ENCODE data around the gene GABRB1.

Gene GABRB1

GRCh38 chr4:47106561-47106960, 75.2 kb downstream of the GABRB1 start:
- Histone ChIP-seq H3K4me2 (ENCODE audit: low read length) (no peak overlapping the region), H4K8ac (ENCODE audit: low read depth, low read length) (no peak overlapping the region), H3K79me1 (ENCODE audit: low read length) (no peaks in the 10 kb centered on the region), H3K36me3 (ENCODE audit: control insufficient read depth in 1 of 2, insufficient read depth in 2 of 2, low read length in 2 of 2) (no peaks in the 10 kb centered on the region), H3K4me1 (ENCODE audit: control insufficient read depth in 1 of 2, insufficient read depth in 2 of 2, low read length in 2 of 2) (no peaks in the 10 kb centered on the region), H3K4me3 (ENCODE audit: low read depth, low read length) (no peak overlapping the region), H4K12ac (ENCODE audit: low read depth, low read length) (no peak overlapping the region), H2BK5ac (ENCODE audit: low read depth, low read length, poor library complexity) (no peak overlapping the region), H3K4ac (ENCODE audit: low read depth, low read length) (no peak overlapping the region), H2AFZ (ENCODE audit: insufficient read depth, low read length, poor library complexity) (no peak overlapping the region), H3K14ac (ENCODE audit: low read length) (no peak overlapping the region), H3K27ac (ENCODE audit: low read depth, low read length) (no peak overlapping the region), H3K27me3 (ENCODE audit: insufficient read depth, low read length) (no peaks in the 10 kb centered on the region), H3K79me2 (ENCODE audit: control insufficient read depth, insufficient read depth, low read length, poor library complexity) (no peaks in the 10 kb centered on the region), H3K18ac (ENCODE audit: low read length) (no peak overlapping the region), H3K23ac (ENCODE audit: low read length) (no peak overlapping the region), H2BK12ac (ENCODE audit: low read length) (no peak overlapping the region), H3K9me3 (ENCODE audit: insufficient read depth, low read depth, low read length) (no peaks in the 10 kb centered on the region), H4K91ac (ENCODE audit: low read depth, low read length) (no peak overlapping the region), H2BK120ac (ENCODE audit: insufficient read depth, low read length, poor library complexity) (no peak overlapping the region), H2AK5ac (ENCODE audit: low read length) (no peak overlapping the region), H3K9ac (ENCODE audit: low read length) (no peak overlapping the region)
- WGBS (ENCODE audit: extremely low coverage, insufficient coverage, insufficient read length) = no CpG with 5 or more reads among the region's 1 CpG
- DNase-seq = no peak

GRCh38 chr4:47109379-47109778, 78.0 kb downstream of the GABRB1 start:
- Histone ChIP-seq H3K4me1 (ENCODE audit: control insufficient read depth in 1 of 2, insufficient read depth in 2 of 2, low read length in 2 of 2) (no peaks in the 10 kb centered on the region), H2BK12ac (ENCODE audit: low read length) (no peak overlapping the region), H3K14ac (ENCODE audit: low read length) (no peak overlapping the region), H3K9me3 (ENCODE audit: insufficient read depth, low read depth, low read length) (no peaks in the 10 kb centered on the region), H2AFZ (ENCODE audit: insufficient read depth, low read length, poor library complexity) (no peak overlapping the region), H2BK5ac (ENCODE audit: low read depth, low read length, poor library complexity) (no peak overlapping the region), H2AK5ac (ENCODE audit: low read length) (no peak overlapping the region), H3K4me2 (ENCODE audit: low read length) (no peak overlapping the region), H3K79me1 (ENCODE audit: low read length) (no peaks in the 10 kb centered on the region), H3K4ac (ENCODE audit: low read depth, low read length) (no peak overlapping the region), H2BK120ac (ENCODE audit: insufficient read depth, low read length, poor library complexity) (no peak overlapping the region), H4K91ac (ENCODE audit: low read depth, low read length) (no peak overlapping the region), H3K23ac (ENCODE audit: low read length) (no peak overlapping the region), H3K4me3 (ENCODE audit: low read depth, low read length) (no peak overlapping the region), H3K9ac (ENCODE audit: low read length) (no peak overlapping the region), H3K18ac (ENCODE audit: low read length) (no peak overlapping the region), H4K8ac (ENCODE audit: low read depth, low read length) (no peak overlapping the region), H4K12ac (ENCODE audit: low read depth, low read length) (no peak overlapping the region), H3K79me2 (ENCODE audit: control insufficient read depth, insufficient read depth, low read length, poor library complexity) (no peaks in the 10 kb centered on the region), H3K36me3 (ENCODE audit: control insufficient read depth in 1 of 2, insufficient read depth in 2 of 2, low read length in 2 of 2) (no peaks in the 10 kb centered on the region), H3K27me3 (ENCODE audit: insufficient read depth, low read length) (no peaks in the 10 kb centered on the region), H3K27ac (ENCODE audit: low read depth, low read length) (no peak overlapping the region)
- DNase-seq = no peak
- WGBS (ENCODE audit: extremely low coverage, insufficient coverage, insufficient read length) = no CpG with 5 or more reads among the region's 2 CpGs

GRCh38 chr4:47110546-47111132, 79.3 kb downstream of the GABRB1 start:
- H4K8ac ChIP-seq (ENCODE audit: low read depth, low read length) = no peak overlapping the region
- H3K9me3 ChIP-seq (ENCODE audit: insufficient read depth, low read depth, low read length) = no peaks in the 10 kb centered on the region
- H3K27me3 ChIP-seq (ENCODE audit: insufficient read depth, low read length) = no peaks in the 10 kb centered on the region
- no peak overlapping the region for H3K27ac ChIP-seq (ENCODE audit: low read depth, low read length)
- H3K4me1 ChIP-seq (ENCODE audit: control insufficient read depth in 1 of 2, insufficient read depth in 2 of 2, low read length in 2 of 2) = no peaks in the 10 kb centered on the region
- no peak overlapping the region for H3K14ac ChIP-seq (ENCODE audit: low read length)
- no peak overlapping the region for H3K4me2 ChIP-seq (ENCODE audit: low read length)
- H2AK5ac ChIP-seq (ENCODE audit: low read length) = no peak overlapping the region
- no peak overlapping the region for H2AFZ ChIP-seq (ENCODE audit: insufficient read depth, low read length, poor library complexity)
- no peaks in the 10 kb centered on the region for H3K79me2 ChIP-seq (ENCODE audit: control insufficient read depth, insufficient read depth, low read length, poor library complexity)
- no peak overlapping the region for H3K4ac ChIP-seq (ENCODE audit: low read depth, low read length)
- H2BK12ac ChIP-seq (ENCODE audit: low read length) = no peak overlapping the region
- no peak for DNase-seq
- H3K79me1 ChIP-seq (ENCODE audit: low read length) = no peaks in the 10 kb centered on the region
- H3K9ac ChIP-seq (ENCODE audit: low read length) = no peak overlapping the region
- no peak overlapping the region for H4K12ac ChIP-seq (ENCODE audit: low read depth, low read length)
- H3K36me3 ChIP-seq (ENCODE audit: control insufficient read depth in 1 of 2, insufficient read depth in 2 of 2, low read length in 2 of 2) = no peaks in the 10 kb centered on the region
- H3K23ac ChIP-seq (ENCODE audit: low read length) = no peak overlapping the region
- no CpG with 5 or more reads among the region's 1 CpG for WGBS (ENCODE audit: extremely low coverage, insufficient coverage, insufficient read length)
- H3K4me3 ChIP-seq (ENCODE audit: low read depth, low read length) = no peak overlapping the region
- H4K91ac ChIP-seq (ENCODE audit: low read depth, low read length) = no peak overlapping the region
- H2BK5ac ChIP-seq (ENCODE audit: low read depth, low read length, poor library complexity) = no peak overlapping the region
- H2BK120ac ChIP-seq (ENCODE audit: insufficient read depth, low read length, poor library complexity) = no peak overlapping the region
- no peak overlapping the region for H3K18ac ChIP-seq (ENCODE audit: low read length)

GRCh38 chr4:47118192-47118929, 87.0 kb downstream of the GABRB1 start:
- no peak overlapping the region for H3K14ac ChIP-seq (ENCODE audit: low read length)
- no peak overlapping the region for H3K23ac ChIP-seq (ENCODE audit: low read length)
- no CpG with 5 or more reads among the region's 3 CpGs for WGBS (ENCODE audit: extremely low coverage, insufficient coverage, insufficient read length)
- H3K4ac ChIP-seq (ENCODE audit: low read depth, low read length) = no peak overlapping the region
- H2BK120ac ChIP-seq (ENCODE audit: insufficient read depth, low read length, poor library complexity) = no peak overlapping the region
- no peaks in the 10 kb centered on the region for H3K4me1 ChIP-seq (ENCODE audit: control insufficient read depth in 1 of 2, insufficient read depth in 2 of 2, low read length in 2 of 2)
- DNase-seq = no peak
- no peak overlapping the region for H2AK5ac ChIP-seq (ENCODE audit: low read length)
- no peak overlapping the region for H3K4me2 ChIP-seq (ENCODE audit: low read length)
- H3K27me3 ChIP-seq (ENCODE audit: insufficient read depth, low read length) = no peaks in the 10 kb centered on the region
- no peak overlapping the region for H3K9ac ChIP-seq (ENCODE audit: low read length)
- H2AFZ ChIP-seq (ENCODE audit: insufficient read depth, low read length, poor library complexity) = no peak overlapping the region
- no peak overlapping the region for H4K12ac ChIP-seq (ENCODE audit: low read depth, low read length)
- H3K79me1 ChIP-seq (ENCODE audit: low read length) = no peaks in the 10 kb centered on the region
- no peak overlapping the region for H2BK12ac ChIP-seq (ENCODE audit: low read length)
- no peak overlapping the region for H3K27ac ChIP-seq (ENCODE audit: low read depth, low read length)
- H3K9me3 ChIP-seq (ENCODE audit: insufficient read depth, low read depth, low read length) = no peaks in the 10 kb centered on the region
- H4K8ac ChIP-seq (ENCODE audit: low read depth, low read length) = no peak overlapping the region
- H3K79me2 ChIP-seq (ENCODE audit: control insufficient read depth, insufficient read depth, low read length, poor library complexity) = no peaks in the 10 kb centered on the region
- H2BK5ac ChIP-seq (ENCODE audit: low read depth, low read length, poor library complexity) = no peak overlapping the region
- no peak overlapping the region for H3K18ac ChIP-seq (ENCODE audit: low read length)
- H3K36me3 ChIP-seq (ENCODE audit: control insufficient read depth in 1 of 2, insufficient read depth in 2 of 2, low read length in 2 of 2) = no peaks in the 10 kb centered on the region
- no peak overlapping the region for H3K4me3 ChIP-seq (ENCODE audit: low read depth, low read length)
- no peak overlapping the region for H4K91ac ChIP-seq (ENCODE audit: low read depth, low read length)
